Caco-2 (cell line): Measurements from ENCODE around the gene MYL6. TPM values are rescaled to one million over a fixed set of nuclear protein-coding genes. Genes with fewer than 3 reads are reported as not detected.

ENCODE experiments used
- BruUV-seq: library from RNA; stranded (reverse); fragments of 400-500 nt; replicated peaks from 2 replicates; lab custom pipeline; 2021; lab: Mats Ljungman, UMichigan
- CTCF ChIA-PET: fragments of 300-600 bp; sonication (Branson Sonifier 250); formaldehyde crosslinking; loops from one replicate; lab custom pipeline; 2022; ENCODE audit warnings: antibody characterized with exemption; lab: Charles Lee
- POLR2A ChIA-PET: fragments of 300-600 bp; sonication (Branson Sonifier 250); formaldehyde crosslinking; loops from one replicate; lab custom pipeline; 2022; ENCODE audit warnings: antibody characterized with exemption; lab: Charles Lee
- DNase-seq, 2 experiments: peaks; one replicate each; pipeline versions ENCODE4 v3.0.0 to v3.0.0-alpha.2; 2020 to 2022
- H3K27me3 ChIP-seq: replicated peaks from 2 replicates; pipeline ENCODE4 v1.6.0; 2011; ENCODE audit warnings: low read length; ENCODE audit not compliant: control insufficient read depth, insufficient read depth
- H3K36me3 ChIP-seq: 2 replicates; pipeline ENCODE4 v1.5.1; 2011; ENCODE audit warnings: low read length; ENCODE audit not compliant: control insufficient read depth, insufficient read depth
- H3K4me1 ChIP-seq: fragments of 250-450 bp; sonication (Bioruptor Pico); 2 replicates; pipeline ENCODE4 v1.5.1; 2020; ENCODE audit warnings: mild to moderate bottlenecking
- H3K4me3 ChIP-seq: 2 replicates; pipeline ENCODE4 v1.5.1; 2011; ENCODE audit warnings: low read depth, mild to moderate bottlenecking, control low read depth, low read length
- H3K9me3 ChIP-seq: fragments of 250-450 bp; sonication (Bioruptor Pico); 2 replicates; pipeline ENCODE4 v1.5.1; 2020; ENCODE audit warnings: mild to moderate bottlenecking, moderate library complexity
- H3K27ac Mint-ChIP-seq: one replicate; pipeline ENCODE4 v1.8.0; 2022; ENCODE audit warnings: mixed read lengths; ENCODE audit not compliant: unreplicated experiment
- H3K27me3 Mint-ChIP-seq: one replicate; pipeline ENCODE4 v1.8.0; 2022; ENCODE audit warnings: mixed read lengths; ENCODE audit not compliant: insufficient read depth, unreplicated experiment
- H3K36me3 Mint-ChIP-seq: one replicate; pipeline ENCODE4 v1.8.0; 2022; ENCODE audit warnings: mild to moderate bottlenecking, mixed read lengths; ENCODE audit not compliant: insufficient read depth, unreplicated experiment
- H3K4me1 Mint-ChIP-seq: one replicate; pipeline ENCODE4 v1.8.0; 2022; ENCODE audit warnings: low read depth, mixed read lengths; ENCODE audit not compliant: unreplicated experiment
- H3K4me3 Mint-ChIP-seq: one replicate; pipeline ENCODE4 v1.8.0; 2022; ENCODE audit warnings: mild to moderate bottlenecking, moderate library complexity, mixed read lengths; ENCODE audit not compliant: unreplicated experiment
- H3K9me3 Mint-ChIP-seq: one replicate; pipeline ENCODE4 v1.8.0; 2022; ENCODE audit warnings: mixed read lengths; ENCODE audit not compliant: unreplicated experiment
- CTCF ChIP-seq, 2 experiments: fragments of 200-600 bp in 1 of 2; IDR thresholded peaks; 1 replicate in 1 of 2; 2 replicates in 1 of 2; pipeline versions ENCODE4 v1.5.1 to v1.8.0; 2011 to 2022; ENCODE audit warnings: antibody characterized with exemption in 1 of 2, control low read depth in 1 of 2, inconsistent platforms in 1 of 2, low read depth in 1 of 2, low read length in 1 of 2, mild to moderate bottlenecking in 1 of 2, moderate library complexity in 1 of 2; ENCODE audit not compliant: insufficient read depth in 1 of 2, severe bottlenecking in 1 of 2, unreplicated experiment in 1 of 2
- intact Hi-C: fragments of 100-400 bp; cut with micrococcal nuclease; formaldehyde crosslinking; loops from one replicate; pipeline ENCODE4 v1.10.0; 2022; ENCODE audit not compliant: unreplicated experiment
- total RNA-seq: library from RNA; stranded (reverse); gene quantifications from 2 replicates; pipeline ENCODE4 v1.2.3, GENCODE V29; 2022

MYL6 gene
- total RNA-seq, 1 experiment from 2014 or later, result 960 TPM

GRCh38 chr12:56204275-56204674 lies 46.1 kb downstream of the MYL6 start:
- BruUV-seq, result no TSS peak
- no peak for TF ChIP-seq CTCF (IDR thresholded peaks at IDR 0.05; ENCODE audit: insufficient read depth in 1 of 2, low read depth in 1 of 2, low read length in 1 of 2, severe bottlenecking in 1 of 2, unreplicated experiment in 1 of 2)
- Mint-ChIP-seq H3K27me3 (no peaks in the 10 kb centered on the region), H3K9me3 (no peaks in the 10 kb centered on the region), H3K4me3 (no peak overlapping the region), H3K4me1 (peaks cover under 1% of the 10 kb centered on the region), H3K36me3 (peaks cover 48% of the 10 kb centered on the region), H3K27ac (no peak overlapping the region)
- Histone ChIP-seq H3K4me3 (no peak overlapping the region), H3K27me3 (no peaks in the 10 kb centered on the region), H3K4me1 (no peaks in the 10 kb centered on the region), H3K9me3 (no peaks in the 10 kb centered on the region), H3K36me3 (peaks cover 2% of the 10 kb centered on the region; the same call in 1 of the 2 replicates)
- POLR2A ChIA-PET, result interaction anchor here (0.6 kb wide), 1 partner anchor 22 kb away, joined by 5 read pairs; no protein-coding TSS in a partner anchor
- CTCF ChIA-PET, result interaction anchor here (4.6 kb wide), 1 partner anchor 18 kb away, joined by 61 read pairs; the partner anchor contains the start of genes NABP2 and RNF41
- no peak for DNase-seq
- intact Hi-C loops, result no loop called here

GRCh38 chr12:56205445-56205844 lies 47.3 kb downstream of the MYL6 start:
- Mint-ChIP-seq H3K36me3 (peaks cover 59% of the 10 kb centered on the region), H3K4me1 (no peaks in the 10 kb centered on the region), H3K9me3 (no peaks in the 10 kb centered on the region), H3K27me3 (no peaks in the 10 kb centered on the region), H3K27ac (no peak overlapping the region), H3K4me3 (no peak overlapping the region)
- H3K4me3 ChIP-seq, result no peak overlapping the region
- TF ChIP-seq CTCF (IDR thresholded peaks at IDR 0.05; ENCODE audit: insufficient read depth in 1 of 2, low read depth in 1 of 2, low read length in 1 of 2, severe bottlenecking in 1 of 2, unreplicated experiment in 1 of 2), result no peak
- no peaks in the 10 kb centered on the region for H3K4me1 ChIP-seq
- no TSS peak for BruUV-seq
- no peak for DNase-seq
- no peaks in the 10 kb centered on the region for H3K9me3 ChIP-seq
- CTCF ChIA-PET, result interaction anchor here (1.4 to 4.6 kb wide), 6 partner anchors 16 to 86 kb away, joined by 3 to 61 read pairs (median 8); partner anchors contain the start of genes COQ10A, NABP2, RNF41 and SMARCC2
- POLR2A ChIA-PET, result interaction anchor here (0.6 to 2.2 kb wide), 3 partner anchors 15 to 16 kb away, joined by 5 to 19 read pairs (median 8); partner anchors contain the start of genes RNF41 and SMARCC2
- intact Hi-C loops, result no loop called here
- peaks cover 2% of the 10 kb centered on the region; the same call in 1 of the 2 replicates for H3K36me3 ChIP-seq
- no peaks in the 10 kb centered on the region for H3K27me3 ChIP-seq

- Mint-ChIP-seq H3K27me3 (no peaks in the 10 kb centered on the region), H3K4me1 (no peaks in the 10 kb centered on the region), H3K4me3 (no peak overlapping the region), H3K36me3 (peaks cover 71% of the 10 kb centered on the region), H3K27ac (no peak overlapping the region), H3K9me3 (no peaks in the 10 kb centered on the region)
- intact Hi-C loops, result loop anchor here (1.0 kb wide), 1 partner anchor 18 kb away; the partner anchor contains the start of gene NABP2
- ChIA-PET POLR2A (interaction anchor here (1.0 to 2.2 kb wide), 2 partner anchors 15 to 17 kb away, joined by 5 to 19 read pairs; partner anchors contain the start of genes RNF41 and SMARCC2), CTCF (interaction anchor here (0.6 to 4.6 kb wide), 15 partner anchors 9 to 88 kb away, joined by 3 to 61 read pairs (median 4); partner anchors contain the start of genes ANKRD52, COQ10A, ESYT1 and NABP2)
- peak; percentile 72 to 77 for DNase-seq
- H3K4me3 ChIP-seq, result no peak overlapping the region
- BruUV-seq, result no TSS peak
- TF ChIP-seq CTCF (IDR thresholded peaks at IDR 0.05; ENCODE audit: insufficient read depth in 1 of 2, low read depth in 1 of 2, low read length in 1 of 2, severe bottlenecking in 1 of 2, unreplicated experiment in 1 of 2), result peak; percentile 61 to 78
- no peaks in the 10 kb centered on the region for H3K9me3 ChIP-seq
- no peaks in the 10 kb centered on the region for H3K4me1 ChIP-seq
- peaks cover 2% of the 10 kb centered on the region; the same call in 1 of the 2 replicates for H3K36me3 ChIP-seq
- H3K27me3 ChIP-seq, result no peaks in the 10 kb centered on the region
These were observed 48.5 kb downstream of the MYL6 start for GRCh38 chr12:56206452-56207166.
